Fibroblast of mammary gland (primary cell): ENCODE results near the gene OXA1L.

ENCODE experiments used
- DNase-seq: peaks from one replicate; pipeline ENCODE4 v3.0.0-alpha.2; 2010; ENCODE audit warnings: low read depth
- H3K4me3 ChIP-seq: 2 replicates; pipeline ENCODE4 v1.5.1; 2011; ENCODE audit warnings: low read depth, mild to moderate bottlenecking, low read length, moderate library complexity; ENCODE audit not compliant: control insufficient read depth
- TF ChIP-seq, protein P1 (sequence below): conservative IDR thresholded peaks from 2 replicates; pipeline ENCODE4 v1.5.1; 2011; ENCODE audit warnings: low read depth, low read length, inconsistent platforms; ENCODE audit not compliant: control insufficient read depth, insufficient read depth

The OXA1L gene

DNA sequence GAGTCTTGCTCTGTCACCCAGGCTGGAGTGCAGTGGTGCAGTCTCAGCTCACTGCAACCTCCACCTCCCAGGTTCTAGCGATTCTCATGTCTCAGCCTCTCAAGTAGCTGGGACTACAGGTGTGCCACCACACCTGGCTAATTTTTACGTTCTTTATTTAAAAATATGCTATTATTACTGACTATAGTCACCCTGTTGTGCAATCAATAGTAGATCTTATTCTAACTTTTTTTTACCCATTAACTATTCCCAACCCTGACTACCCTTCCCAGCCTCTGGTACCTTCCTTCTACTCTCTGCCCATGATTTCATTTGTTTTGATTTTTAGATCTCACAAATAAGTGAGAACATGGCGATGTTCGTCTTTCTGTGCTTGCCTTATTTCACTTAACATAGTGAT is 2.5 kb downstream of the OXA1L start:
- TF ChIP-seq, protein P1, sequence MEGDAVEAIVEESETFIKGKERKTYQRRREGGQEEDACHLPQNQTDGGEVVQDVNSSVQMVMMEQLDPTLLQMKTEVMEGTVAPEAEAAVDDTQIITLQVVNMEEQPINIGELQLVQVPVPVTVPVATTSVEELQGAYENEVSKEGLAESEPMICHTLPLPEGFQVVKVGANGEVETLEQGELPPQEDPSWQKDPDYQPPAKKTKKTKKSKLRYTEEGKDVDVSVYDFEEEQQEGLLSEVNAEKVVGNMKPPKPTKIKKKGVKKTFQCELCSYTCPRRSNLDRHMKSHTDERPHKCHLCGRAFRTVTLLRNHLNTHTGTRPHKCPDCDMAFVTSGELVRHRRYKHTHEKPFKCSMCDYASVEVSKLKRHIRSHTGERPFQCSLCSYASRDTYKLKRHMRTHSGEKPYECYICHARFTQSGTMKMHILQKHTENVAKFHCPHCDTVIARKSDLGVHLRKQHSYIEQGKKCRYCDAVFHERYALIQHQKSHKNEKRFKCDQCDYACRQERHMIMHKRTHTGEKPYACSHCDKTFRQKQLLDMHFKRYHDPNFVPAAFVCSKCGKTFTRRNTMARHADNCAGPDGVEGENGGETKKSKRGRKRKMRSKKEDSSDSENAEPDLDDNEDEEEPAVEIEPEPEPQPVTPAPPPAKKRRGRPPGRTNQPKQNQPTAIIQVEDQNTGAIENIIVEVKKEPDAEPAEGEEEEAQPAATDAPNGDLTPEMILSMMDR, result no peak
- H3K4me3 ChIP-seq, result no peak overlapping the region

DNA sequence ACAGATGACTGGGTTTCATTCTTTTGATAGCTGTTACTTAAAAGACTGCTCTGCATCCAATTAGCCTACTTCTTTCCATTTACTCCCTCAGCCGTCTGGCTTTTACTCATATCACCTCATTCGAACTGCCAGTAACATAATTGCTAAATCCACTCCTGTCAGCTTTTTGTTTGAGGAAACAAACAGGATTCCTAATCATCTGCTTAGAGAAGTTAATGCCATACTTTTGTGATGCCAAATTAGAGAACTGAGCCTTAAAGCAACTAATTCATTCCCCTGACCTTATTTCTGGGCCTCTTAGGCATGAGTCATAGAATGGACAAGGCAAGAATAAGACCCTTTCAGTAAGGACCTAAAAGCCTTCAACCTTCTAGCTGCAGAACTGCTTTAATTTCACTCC is 2.9 kb downstream of the OXA1L start:
- no peak overlapping the region for H3K4me3 ChIP-seq
- no peak for DNase-seq
- TF ChIP-seq, protein P1, result no peak

More for the DNA sequence above, 2.5 kb downstream of the OXA1L start:
- no peak for DNase-seq

DNA sequence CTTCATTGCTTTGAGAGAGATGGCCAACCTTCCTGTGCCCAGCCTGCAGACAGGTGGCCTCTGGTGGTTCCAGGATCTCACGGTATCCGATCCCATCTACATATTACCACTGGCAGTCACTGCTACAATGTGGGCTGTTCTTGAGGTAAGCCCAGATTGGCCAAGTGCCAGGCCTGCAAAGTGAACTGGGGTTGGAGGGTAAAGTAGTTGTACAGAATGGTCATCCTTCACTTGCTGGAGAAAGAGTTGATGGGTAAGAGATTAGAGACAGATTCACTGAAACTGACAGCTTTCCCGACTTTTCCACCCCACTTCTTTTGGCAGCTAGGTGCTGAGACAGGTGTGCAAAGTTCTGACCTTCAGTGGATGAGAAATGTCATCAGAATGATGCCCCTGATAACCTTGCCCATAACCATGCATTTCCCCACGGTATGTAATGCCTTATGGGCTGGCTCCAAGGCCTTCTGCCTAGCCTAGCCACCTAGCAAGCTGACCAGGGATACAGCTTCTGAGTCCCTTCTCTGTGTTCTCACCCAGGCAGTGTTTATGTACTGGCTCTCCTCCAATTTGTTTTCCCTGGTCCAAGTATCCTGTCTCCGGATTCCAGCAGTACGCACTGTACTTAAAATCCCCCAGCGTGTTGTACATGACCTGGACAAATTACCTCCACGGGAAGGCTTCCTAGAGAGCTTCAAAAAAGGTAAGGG is 4.1 kb downstream of the OXA1L start:
- no peak for DNase-seq
- no peak overlapping the region for H3K4me3 ChIP-seq
- TF ChIP-seq, protein P1, result no peak

DNA sequence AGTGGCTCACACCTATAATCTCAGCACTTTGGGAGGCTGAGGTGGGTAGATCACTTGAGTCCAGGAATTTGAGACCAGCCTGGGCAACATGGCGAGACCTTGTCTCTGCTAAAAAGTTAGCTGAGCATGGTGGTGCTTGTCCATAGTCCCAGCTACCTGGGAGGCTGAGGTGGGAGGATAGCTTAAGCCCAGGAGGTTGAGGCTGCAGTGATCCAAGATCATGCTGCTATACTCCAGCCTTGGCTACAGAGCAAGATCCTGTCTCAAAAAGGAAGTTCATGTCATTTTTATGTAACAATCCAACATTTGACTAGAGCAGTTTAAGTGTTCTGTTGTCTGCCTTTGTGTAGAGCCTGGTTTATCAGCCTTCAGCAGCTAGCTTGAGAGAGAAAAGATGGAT is 6.2 kb downstream of the OXA1L start:
- DNase-seq, result no peak
- TF ChIP-seq, protein P1, result no peak
- no peak overlapping the region for H3K4me3 ChIP-seq

DNA sequence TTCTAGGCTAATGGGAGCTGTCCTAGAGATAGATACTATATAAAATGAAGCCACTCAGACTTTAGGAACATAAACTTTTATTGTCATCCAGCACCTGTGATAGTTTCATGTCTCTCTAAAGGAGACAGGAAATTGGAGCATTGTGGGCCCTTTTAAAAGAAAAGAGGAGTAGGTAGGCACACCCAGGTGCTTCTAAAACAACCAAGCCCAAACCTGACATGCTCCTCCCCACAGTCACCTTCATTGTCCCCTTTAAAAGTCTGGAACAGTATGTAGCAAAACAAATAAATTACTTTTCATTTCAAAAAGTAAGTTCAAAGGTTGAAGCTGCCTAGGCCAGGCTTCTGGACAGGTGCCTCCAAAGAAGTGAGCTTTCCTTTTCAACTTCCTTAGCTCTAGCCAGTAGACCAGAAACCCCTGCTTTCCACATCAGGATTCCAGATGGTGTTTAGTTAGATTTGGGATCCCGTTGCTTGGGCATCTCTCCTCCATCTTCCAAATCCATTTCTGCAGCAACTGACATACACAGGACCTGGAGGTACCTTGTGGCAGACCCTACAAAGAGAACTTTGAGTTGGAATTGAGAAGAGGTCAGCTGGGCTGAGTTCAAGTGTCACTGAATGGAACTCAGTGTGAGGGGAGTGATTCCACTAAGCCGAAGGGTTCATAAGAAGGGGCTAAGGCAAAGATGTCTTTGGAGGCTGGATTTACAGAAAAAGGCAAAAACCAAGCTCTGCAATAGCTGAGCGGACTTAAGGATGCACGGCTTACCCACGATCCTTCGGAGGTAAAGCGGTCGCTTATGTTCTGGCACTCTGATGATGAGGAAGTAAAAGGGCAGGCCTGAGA is 6.9 kb downstream of the OXA1L start:
- TF ChIP-seq, protein P1, result no peak
- no peak overlapping the region for H3K4me3 ChIP-seq

DNA sequence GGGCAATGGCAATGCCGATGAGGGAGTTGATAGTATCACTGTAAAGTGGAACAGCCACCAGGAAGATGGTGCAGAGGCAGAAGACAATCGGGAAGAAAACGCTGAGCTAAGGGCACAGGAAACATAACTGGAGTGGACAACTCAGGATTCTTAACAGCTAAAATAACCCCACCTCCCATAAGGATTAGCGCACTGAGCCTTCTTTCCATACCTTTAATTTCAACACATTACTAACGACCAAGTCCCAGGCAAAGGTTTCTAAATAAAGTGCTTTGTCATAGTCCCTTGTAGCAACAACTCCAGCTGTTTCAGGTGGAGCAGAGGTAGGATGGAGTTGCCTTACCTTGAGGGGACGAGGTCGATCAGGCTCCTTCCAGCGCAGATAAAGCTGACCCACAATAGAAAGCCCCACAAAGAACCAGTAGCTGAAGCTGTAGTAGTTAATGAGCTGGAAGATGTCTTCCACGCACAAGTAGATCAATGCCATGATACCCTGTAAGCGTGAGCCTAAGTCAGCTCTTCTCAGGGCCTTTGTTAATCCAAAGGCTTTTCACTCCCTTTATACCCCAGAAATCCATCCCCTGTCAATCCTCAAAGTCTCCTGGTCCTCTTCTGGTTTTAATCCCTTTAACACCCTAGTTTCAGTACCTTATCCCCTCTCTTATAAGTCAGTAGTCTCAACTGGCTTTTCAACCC is 7.7 kb downstream of the OXA1L start:
- TF ChIP-seq, protein P1, result no peak
- DNase-seq, result no peak
- H3K4me3 ChIP-seq, result no peak overlapping the region

More for the DNA sequence above, 6.9 kb downstream of the OXA1L start:
- no peak for DNase-seq
